ENCODE measurements around the gene CUL9.
A peak's percentile ranks its signal among the peaks of the same experiment; 100 is the strongest.

CUL9 gene

DNA sequence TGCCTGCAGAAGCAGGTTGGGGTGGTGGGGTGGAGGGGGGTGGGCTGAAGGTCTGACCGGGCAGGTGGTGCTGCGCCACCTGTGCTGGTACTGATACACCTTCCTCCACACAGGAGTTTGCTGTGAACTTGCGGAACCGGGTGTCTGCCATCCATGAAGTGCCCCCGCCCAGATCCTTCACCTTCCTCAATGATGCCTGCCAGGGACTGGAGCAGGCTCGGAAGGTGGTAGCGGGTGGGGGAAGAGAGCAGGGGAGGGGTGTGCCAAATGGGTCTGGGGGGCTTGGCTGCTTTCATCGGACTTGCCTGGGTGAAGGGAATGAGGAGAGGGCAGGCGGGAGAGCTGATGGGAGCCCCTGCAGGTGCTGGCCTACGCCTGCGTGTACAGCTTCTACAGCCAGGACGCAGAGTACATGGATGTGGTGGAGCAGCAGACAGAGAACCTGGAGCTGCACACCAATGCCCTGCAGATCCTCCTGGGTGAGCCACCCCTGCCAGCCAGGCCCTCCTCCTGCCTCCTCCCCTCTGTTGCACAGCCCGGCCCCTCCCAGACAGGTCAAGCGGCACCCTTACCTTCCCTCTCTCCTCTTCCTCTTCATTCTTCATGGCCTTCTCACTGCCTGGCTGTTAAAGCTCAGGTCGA lies 40.5 kb downstream of the CUL9 start:
- no peak overlapping the region for H3K4me3 ChIP-seq
- no peaks in the 10 kb centered on the region for H3K27me3 ChIP-seq
- H3K4me1 ChIP-seq: peaks cover 24% of the 10 kb centered on the region
- H3K4me2 ChIP-seq: no peak overlapping the region
- H3K36me3 ChIP-seq: peaks cover 56% of the 10 kb centered on the region
- no peak overlapping the region for H3K9ac ChIP-seq
- H3K9me3 ChIP-seq: no peaks in the 10 kb centered on the region
- no peak overlapping the region for H3K27ac ChIP-seq
- no peak for TF ChIP-seq Cebpa-rat (IDR thresholded peaks at IDR 0.05)
- H4K20me1 ChIP-seq: no peaks in the 10 kb centered on the region

- no peaks in the 10 kb centered on the region for H3K27me3 ChIP-seq
- no peak overlapping the region for H3K27ac ChIP-seq
- H3K4me1 ChIP-seq: peaks cover 29% of the 10 kb centered on the region
- no peak overlapping the region for H3K9ac ChIP-seq
- H3K4me2 ChIP-seq: no peak overlapping the region
- H4K20me1 ChIP-seq: no peaks in the 10 kb centered on the region
- peaks cover 56% of the 10 kb centered on the region for H3K36me3 ChIP-seq
- no peaks in the 10 kb centered on the region for H3K9me3 ChIP-seq
- no peak for TF ChIP-seq Cebpa-rat (IDR thresholded peaks at IDR 0.05)
- H3K4me3 ChIP-seq: no peak overlapping the region
Observed at GRCh38 chr6:43223175-43223574, 41.2 kb downstream of the CUL9 start.

- Histone ChIP-seq H4K20me1 (no peaks in the 10 kb centered on the region), H3K4me1 (peaks cover 42% of the 10 kb centered on the region), H3K36me3 (peaks cover 41% of the 10 kb centered on the region), H3K27ac (no peak overlapping the region), H3K4me3 (no peak overlapping the region), H3K9me3 (no peaks in the 10 kb centered on the region), H3K9ac (no peak overlapping the region), H3K27me3 (no peaks in the 10 kb centered on the region), H3K4me2 (no peak overlapping the region)
- no peak for TF ChIP-seq Cebpa-rat (IDR thresholded peaks at IDR 0.05)
Observed at GRCh38 chr6:43226192-43226851, 44.3 kb downstream of the CUL9 start.

GRCh38 chr6:43228951-43229802 lies 47.2 kb downstream of the CUL9 start, which contains the start of gene DNPH1:
Gene DNPH1, minus strand, starts transcription at chr6:43229481. Its CDS starts 25 bp downstream, at chr6:43229456.
- H3K9me3 ChIP-seq: no peaks in the 10 kb centered on the region
- peaks cover 36% of the 10 kb centered on the region for H3K4me1 ChIP-seq
- no peaks in the 10 kb centered on the region for H4K20me1 ChIP-seq
- H3K4me2 ChIP-seq: peak within 1 kb of the TSS; percentile 86
- H3K27ac ChIP-seq: peak within 1 kb of the TSS; percentile 88
- no peaks in the 10 kb centered on the region for H3K27me3 ChIP-seq
- peak within 1 kb of the TSS; percentile 92 for H3K9ac ChIP-seq
- peaks cover 15% of the 10 kb centered on the region for H3K36me3 ChIP-seq
- peak within 1 kb of the TSS; percentile 81 for H3K4me3 ChIP-seq
- TF ChIP-seq Cebpa-rat (IDR thresholded peaks at IDR 0.05): no peak

DNA sequence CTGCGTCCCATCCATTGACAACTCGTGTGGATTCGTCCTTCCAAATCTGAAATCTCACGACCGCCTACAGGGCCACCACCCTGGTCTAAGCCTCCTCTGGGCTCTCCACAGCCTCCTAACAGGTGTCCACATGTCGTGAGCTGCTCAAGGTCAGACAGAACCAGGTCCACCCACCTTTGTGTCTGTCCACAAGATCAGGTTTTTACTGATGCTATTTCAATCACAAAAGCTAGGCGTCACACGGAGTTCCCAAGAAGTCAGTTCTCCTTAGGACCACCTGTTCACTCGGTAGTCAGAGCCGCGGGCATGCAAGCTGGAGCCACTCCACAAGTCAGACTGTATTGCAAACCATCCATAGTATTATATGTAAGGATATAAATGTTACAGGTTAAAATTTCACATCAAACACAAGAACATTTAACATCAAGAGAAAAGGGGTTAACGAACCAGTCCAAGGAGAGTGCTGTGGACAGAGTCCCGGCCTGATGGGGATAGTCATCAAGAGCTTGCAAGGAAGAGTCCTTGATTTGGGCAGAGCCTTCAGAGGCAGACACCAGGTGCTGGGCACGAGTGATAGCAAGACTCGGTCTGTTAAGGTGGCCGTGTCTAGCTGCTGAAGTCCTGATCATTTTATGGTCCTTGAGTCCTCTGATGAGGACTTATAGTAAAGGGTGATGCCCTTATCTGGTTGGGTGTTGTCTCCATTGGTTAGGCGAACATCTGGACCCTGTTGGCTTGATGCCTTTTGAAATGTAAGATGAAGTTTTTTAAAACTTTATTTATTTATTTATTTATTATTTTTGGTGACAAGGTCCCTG lies 48.0 kb downstream of the CUL9 start:
- Histone ChIP-seq H3K9me3 (no peaks in the 10 kb centered on the region), H4K20me1 (no peaks in the 10 kb centered on the region), H3K4me2 (peak overlapping the region; percentile 86), H3K4me1 (peaks cover 27% of the 10 kb centered on the region), H3K27ac (no peak overlapping the region), H3K4me3 (no peak overlapping the region), H3K9ac (no peak overlapping the region; the same call in 1 of the 2 replicates), H3K36me3 (peaks cover 15% of the 10 kb centered on the region), H3K27me3 (no peaks in the 10 kb centered on the region)
- no peak for TF ChIP-seq Cebpa-rat (IDR thresholded peaks at IDR 0.05)

GRCh38 chr6:43231053-43231452 lies 49.1 kb downstream of the CUL9 start:
- Histone ChIP-seq H3K9me3 (no peaks in the 10 kb centered on the region), H3K4me2 (no peak overlapping the region), H4K20me1 (no peaks in the 10 kb centered on the region), H3K4me1 (peaks cover 17% of the 10 kb centered on the region), H3K9ac (no peak overlapping the region), H3K27me3 (no peaks in the 10 kb centered on the region), H3K36me3 (peaks cover 6% of the 10 kb centered on the region), H3K27ac (no peak overlapping the region), H3K4me3 (no peak overlapping the region)
- no peak for TF ChIP-seq Cebpa-rat (IDR thresholded peaks at IDR 0.05)

DNA sequence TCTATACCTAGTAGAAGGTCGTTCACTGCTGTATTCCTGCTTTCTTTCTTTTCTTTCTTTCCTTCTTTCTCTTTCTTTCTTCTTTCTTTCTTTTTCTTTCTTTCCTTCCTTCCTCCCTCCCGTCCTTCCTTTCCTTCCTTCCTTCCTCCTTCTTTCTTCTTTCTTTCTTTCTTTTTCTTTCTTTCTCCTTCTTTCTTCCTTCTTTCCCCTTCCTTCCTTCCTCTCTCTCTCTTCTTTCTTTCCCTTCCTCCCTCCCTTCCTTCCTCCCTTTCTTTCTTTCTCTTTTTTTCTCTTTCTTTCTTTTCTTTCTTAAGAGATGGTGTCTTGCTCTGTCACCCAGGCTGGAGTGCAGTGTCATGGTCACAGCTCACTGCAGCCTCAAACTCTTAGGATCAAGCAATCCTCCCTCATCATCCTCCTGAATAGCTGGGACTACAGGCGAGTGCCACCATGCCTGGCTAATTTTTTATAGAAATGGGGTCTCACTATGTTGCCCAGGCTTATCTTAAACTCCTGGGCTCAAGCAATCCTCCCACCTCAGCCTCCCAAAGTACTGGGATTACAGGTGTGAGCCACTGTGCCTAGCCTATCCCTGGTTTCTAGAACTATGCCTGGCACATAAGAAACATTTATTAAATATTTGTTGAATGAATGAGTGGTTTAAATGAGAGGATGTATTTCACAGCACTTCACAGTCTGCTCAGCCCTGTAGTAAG lies 49.9 kb downstream of the CUL9 start:
- no peak overlapping the region for H3K9ac ChIP-seq
- peaks cover 17% of the 10 kb centered on the region for H3K4me1 ChIP-seq

GRCh38 chr6:43235841-43236240 lies 53.8 kb downstream of the CUL9 start:
- Histone ChIP-seq H3K4me2 (no peak overlapping the region), H3K4me1 (no peaks in the 10 kb centered on the region), H3K27ac (no peak overlapping the region), H3K27me3 (peaks cover 5% of the 10 kb centered on the region; the same call in 1 of the 2 replicates), H3K36me3 (no peaks in the 10 kb centered on the region), H4K20me1 (no peaks in the 10 kb centered on the region), H3K9ac (no peak overlapping the region), H3K4me3 (no peak overlapping the region), H3K9me3 (peaks cover 5% of the 10 kb centered on the region; the same call in 1 of the 2 replicates)
- no peak for TF ChIP-seq Cebpa-rat (IDR thresholded peaks at IDR 0.05)

More for the DNA sequence above, 49.9 kb downstream of the CUL9 start:
- H3K27ac ChIP-seq: no peak overlapping the region
- H3K27me3 ChIP-seq: no peaks in the 10 kb centered on the region
- H3K9me3 ChIP-seq: no peaks in the 10 kb centered on the region
- H4K20me1 ChIP-seq: no peaks in the 10 kb centered on the region
- TF ChIP-seq Cebpa-rat (IDR thresholded peaks at IDR 0.05): no peak
- no peak overlapping the region for H3K4me3 ChIP-seq
- H3K36me3 ChIP-seq: no peaks in the 10 kb centered on the region
- no peak overlapping the region for H3K4me2 ChIP-seq

GRCh38 chr6:43239054-43239453 lies 57.1 kb downstream of the CUL9 start:
- H4K20me1 ChIP-seq: no peaks in the 10 kb centered on the region
- no peaks in the 10 kb centered on the region for H3K4me1 ChIP-seq
- peaks cover 37% of the 10 kb centered on the region for H3K27me3 ChIP-seq
- TF ChIP-seq Cebpa-rat (IDR thresholded peaks at IDR 0.05): no peak
- H3K9ac ChIP-seq: no peak overlapping the region
- H3K36me3 ChIP-seq: no peaks in the 10 kb centered on the region
- no peak overlapping the region for H3K27ac ChIP-seq
- no peak overlapping the region for H3K4me2 ChIP-seq
- H3K9me3 ChIP-seq: peaks cover 8% of the 10 kb centered on the region
- no peak overlapping the region for H3K4me3 ChIP-seq

Measured in BLaER1 (cell line).